ENCODE measurements around the gene ANO6.

DNA sequence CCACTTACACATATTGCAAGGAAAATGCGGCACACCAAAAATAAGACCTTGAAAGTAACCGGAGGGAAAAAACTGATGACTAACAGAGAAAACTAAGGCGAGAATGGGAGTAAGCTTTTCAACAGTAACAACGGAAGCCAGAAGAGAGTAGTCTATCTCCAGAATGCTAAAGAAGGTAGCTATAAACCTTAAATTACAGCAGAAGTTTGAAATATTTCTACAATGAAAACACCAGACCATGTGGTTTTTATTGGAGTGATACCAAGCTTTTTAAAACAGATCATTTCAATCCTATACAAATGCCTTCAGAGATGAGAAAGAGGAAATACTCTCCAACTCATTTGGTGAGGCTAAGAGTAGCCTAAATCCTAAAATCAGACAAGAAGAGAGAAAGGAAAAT lies 209.5 kb downstream of the ANO6 start:
- TF ChIP-seq, protein P1, sequence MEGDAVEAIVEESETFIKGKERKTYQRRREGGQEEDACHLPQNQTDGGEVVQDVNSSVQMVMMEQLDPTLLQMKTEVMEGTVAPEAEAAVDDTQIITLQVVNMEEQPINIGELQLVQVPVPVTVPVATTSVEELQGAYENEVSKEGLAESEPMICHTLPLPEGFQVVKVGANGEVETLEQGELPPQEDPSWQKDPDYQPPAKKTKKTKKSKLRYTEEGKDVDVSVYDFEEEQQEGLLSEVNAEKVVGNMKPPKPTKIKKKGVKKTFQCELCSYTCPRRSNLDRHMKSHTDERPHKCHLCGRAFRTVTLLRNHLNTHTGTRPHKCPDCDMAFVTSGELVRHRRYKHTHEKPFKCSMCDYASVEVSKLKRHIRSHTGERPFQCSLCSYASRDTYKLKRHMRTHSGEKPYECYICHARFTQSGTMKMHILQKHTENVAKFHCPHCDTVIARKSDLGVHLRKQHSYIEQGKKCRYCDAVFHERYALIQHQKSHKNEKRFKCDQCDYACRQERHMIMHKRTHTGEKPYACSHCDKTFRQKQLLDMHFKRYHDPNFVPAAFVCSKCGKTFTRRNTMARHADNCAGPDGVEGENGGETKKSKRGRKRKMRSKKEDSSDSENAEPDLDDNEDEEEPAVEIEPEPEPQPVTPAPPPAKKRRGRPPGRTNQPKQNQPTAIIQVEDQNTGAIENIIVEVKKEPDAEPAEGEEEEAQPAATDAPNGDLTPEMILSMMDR (IDR thresholded peaks at IDR 0.05): no peak
- TF ChIP-seq EZH2 (IDR thresholded peaks at IDR 0.05): no peak

Measured in neural progenitor cell (in vitro differentiated cells).